Uterus (tissue), 2 donors: ENCODE results near the gene PPP1R16B.

Experiments used
- CTCF ChIP-seq, 4 experiments: fragments of 200-600 bp in 2 of 4; fragments of 450-650 bp in 2 of 4; sonication (generic) in 2 of 4; IDR thresholded peaks; one replicate each; pipeline ENCODE4 v1.5.1; 2016 to 2019; ENCODE audit warnings: antibody characterized with exemption in 4 of 4, mild to moderate bottlenecking in 2 of 4, moderate library complexity in 1 of 4
- POLR2A ChIP-seq, 2 donors: fragments of 450-650 bp; IDR thresholded peaks; one replicate each; pipeline ENCODE4 v1.6.1; 2016; ENCODE audit warnings: antibody characterized with exemption in 2 of 2, mild to moderate bottlenecking in 1 of 2, moderate library complexity in 1 of 2

GRCh38 chr20:38861071-38861401 is 55.5 kb downstream of the PPP1R16B start:
- no peak for TF ChIP-seq CTCF (IDR thresholded peaks at IDR 0.05)
- no peak for TF ChIP-seq POLR2A (IDR thresholded peaks at IDR 0.05)
